ENCODE data around the gene SKAP2.

Gene SKAP2

GRCh38 chr7:26691406-26691805 is 173.0 kb downstream of the SKAP2 start:
- DNase-seq: no peak

GRCh38 chr7:26690135-26690805 is 174.1 kb downstream of the SKAP2 start:
- DNase-seq: no peak

- DNase-seq: no peak
Observed at GRCh38 chr7:26688936-26689506, 175.4 kb downstream of the SKAP2 start.

- no peak for DNase-seq
Observed at GRCh38 chr7:26688388-26688787, 176.0 kb downstream of the SKAP2 start.

- DNase-seq: no peak
Observed at GRCh38 chr7:26687032-26687431, 177.4 kb downstream of the SKAP2 start.

GRCh38 chr7:26686448-26686981 is 177.9 kb downstream of the SKAP2 start:
- DNase-seq: peak; percentile 60

GRCh38 chr7:26685606-26686005 is 178.8 kb downstream of the SKAP2 start:
- no peak for DNase-seq

- no peak for DNase-seq
Observed at GRCh38 chr7:26684447-26684846, 179.9 kb downstream of the SKAP2 start.

- no peak for DNase-seq
Observed at GRCh38 chr7:26683277-26683676, 181.1 kb downstream of the SKAP2 start.

GRCh38 chr7:26681819-26682418 is 182.5 kb downstream of the SKAP2 start:
- peak; percentile 27 for DNase-seq

GRCh38 chr7:26680587-26680986 is 183.8 kb downstream of the SKAP2 start:
- no peak for DNase-seq

GRCh38 chr7:26675143-26675887 is 189.1 kb downstream of the SKAP2 start:
- no peak for DNase-seq

- DNase-seq: no peak
Observed at GRCh38 chr7:26673858-26674257, 190.5 kb downstream of the SKAP2 start.

GRCh38 chr7:26673271-26673670 is 191.1 kb downstream of the SKAP2 start:
- no peak for DNase-seq

- DNase-seq: no peak
Observed at GRCh38 chr7:26670841-26671240, 193.5 kb downstream of the SKAP2 start.

- DNase-seq: no peak
Observed at GRCh38 chr7:26670290-26670689, 194.1 kb downstream of the SKAP2 start.

- DNase-seq: no peak
Observed at GRCh38 chr7:26668821-26669220, 195.6 kb downstream of the SKAP2 start.

GRCh38 chr7:26667514-26668133 is 196.8 kb downstream of the SKAP2 start:
- peak; percentile 60 for DNase-seq

- DNase-seq: peak; percentile 34
Observed at GRCh38 chr7:26664735-26665416, 199.5 kb downstream of the SKAP2 start.

GRCh38 chr7:26664274-26664673 is 200.1 kb downstream of the SKAP2 start:
- DNase-seq: no peak

- no peak for DNase-seq
Observed at GRCh38 chr7:26663874-26664273, 200.5 kb downstream of the SKAP2 start.

- no peak for DNase-seq
Observed at GRCh38 chr7:26662646-26663045, 201.7 kb downstream of the SKAP2 start.

All from CD4-positive, alpha-beta T cell treated with Interleukin-4 for 4 hours (primary cell).